PC-3 (cell line): Measurements from ENCODE around the gene CDH16.

ENCODE experiments used
- CTCF ChIP-seq: fragments of 300-600 bp; sonication (generic); conservative IDR thresholded peaks from 2 replicates; pipeline ENCODE4 v1.5.1; 2017; ENCODE audit warnings: antibody characterized with exemption, low read depth, mild to moderate bottlenecking, low read length
- EZH2 ChIP-seq: fragments of 300-600 bp; sonication (generic); IDR thresholded peaks from one replicate; pipeline ENCODE4 v1.6.1; 2017; ENCODE audit warnings: antibody characterized with exemption, mild to moderate bottlenecking, low read length; ENCODE audit not compliant: unreplicated experiment
- EZH2phosphoT487 ChIP-seq: fragments of 300-600 bp; sonication (generic); IDR thresholded peaks from 2 replicates; pipeline ENCODE4 v1.6.1; 2018; ENCODE audit warnings: mild to moderate bottlenecking, antibody characterized with exemption, low read length, borderline replicate concordance

GRCh38 chr16:66895689-66895979 lies 23.1 kb downstream of the CDH16 start:
- no peak for TF ChIP-seq EZH2
- TF ChIP-seq CTCF = no peak
- TF ChIP-seq EZH2phosphoT487 = no peak
